CD4-positive, alpha-beta T cell treated with Interleukin-17A for 1 hour (primary cell): ENCODE results near the gene SUB1.
"Not testable (repeated sequence)": the region's sequence is repeated elsewhere in the genome, so short reads cannot be mapped to it uniquely, and the experiment has no call there.

ENCODE experiments used
- DNase-seq: peaks from one replicate; pipeline ENCODE4 v3.0.0-alpha.2; 2020

SUB1 gene

DNA sequence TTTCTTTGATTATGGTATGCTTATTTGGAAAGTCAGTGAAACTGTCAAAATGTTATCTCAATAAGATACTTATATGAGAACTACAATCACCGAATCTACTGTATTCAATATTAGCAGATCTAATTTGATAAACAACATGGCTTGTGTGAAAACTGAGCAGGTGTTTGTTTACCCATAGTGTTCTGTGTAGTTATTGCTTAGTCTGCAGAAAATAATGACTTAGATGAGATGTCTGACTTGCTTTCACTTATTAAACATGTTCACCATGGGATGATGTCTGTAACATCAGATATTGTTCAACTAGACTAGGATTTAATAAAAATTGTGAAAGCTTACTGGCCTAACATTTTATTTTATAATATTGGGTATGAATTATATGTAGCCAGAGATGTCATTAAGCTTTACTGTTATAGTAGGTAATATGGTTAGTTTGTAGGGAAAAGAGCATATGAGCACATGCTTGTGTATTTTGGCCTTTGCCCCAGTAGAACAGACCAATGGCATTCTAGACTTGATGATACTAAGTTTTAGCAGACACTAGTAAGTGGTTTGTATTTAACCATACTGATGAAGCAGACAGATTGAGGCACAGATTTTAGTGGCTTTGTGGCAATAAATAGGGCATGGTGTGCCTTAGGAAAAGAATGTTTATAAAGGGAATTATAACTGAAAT is 16.4 kb downstream of the SUB1 start:
- no peak for DNase-seq

GRCh38 chr5:32602906-32603305 is 17.5 kb downstream of the SUB1 start:
- DNase-seq: no peak

DNA sequence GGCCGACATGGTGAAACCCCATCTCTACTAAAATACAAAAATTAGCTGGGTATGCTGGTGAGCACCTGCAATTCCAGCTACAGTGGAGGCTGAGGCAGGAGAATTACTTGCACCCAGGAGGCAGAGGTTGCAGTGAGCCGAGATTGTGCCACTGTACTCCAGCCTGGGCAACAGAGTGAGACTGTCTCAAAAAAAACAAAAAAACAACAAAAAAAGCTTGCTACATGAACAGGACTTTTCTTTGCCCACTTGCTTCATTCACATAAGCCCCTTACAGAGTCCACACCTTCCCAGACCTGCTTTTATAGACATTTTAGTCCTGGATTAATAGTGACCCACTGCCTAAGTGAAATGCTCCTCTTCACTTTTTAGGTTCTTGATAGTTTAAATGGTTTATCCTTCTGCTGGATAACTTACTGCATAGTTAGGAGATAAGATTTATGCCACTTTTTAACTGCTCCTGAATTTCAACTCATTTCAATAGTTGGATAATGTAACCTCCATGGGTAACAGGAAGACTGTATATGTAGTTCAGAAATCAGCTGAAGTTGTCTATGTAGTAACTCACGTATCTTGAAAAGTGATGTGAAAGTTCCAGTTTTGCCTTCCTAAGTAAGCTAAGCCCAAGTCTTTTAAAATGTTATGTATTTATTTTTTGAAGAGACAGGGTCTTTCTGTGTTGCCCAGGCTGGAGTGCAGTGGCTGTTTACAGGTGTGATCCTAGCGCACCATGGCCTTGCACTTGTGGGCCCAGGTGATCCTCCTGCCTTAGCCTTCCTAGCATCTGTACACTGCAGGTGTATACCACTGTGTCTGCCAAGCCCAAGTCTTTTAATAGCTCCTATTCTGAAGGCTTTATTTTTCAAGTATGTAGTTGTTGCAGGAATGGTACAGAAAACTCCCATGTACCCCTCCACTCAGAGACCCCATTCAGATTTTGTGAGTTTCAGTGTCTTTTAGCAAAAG is 19.7 kb downstream of the SUB1 start:
- no peak for DNase-seq

GRCh38 chr5:32605766-32606152 is 20.4 kb downstream of the SUB1 start:
- DNase-seq: no peak

DNA sequence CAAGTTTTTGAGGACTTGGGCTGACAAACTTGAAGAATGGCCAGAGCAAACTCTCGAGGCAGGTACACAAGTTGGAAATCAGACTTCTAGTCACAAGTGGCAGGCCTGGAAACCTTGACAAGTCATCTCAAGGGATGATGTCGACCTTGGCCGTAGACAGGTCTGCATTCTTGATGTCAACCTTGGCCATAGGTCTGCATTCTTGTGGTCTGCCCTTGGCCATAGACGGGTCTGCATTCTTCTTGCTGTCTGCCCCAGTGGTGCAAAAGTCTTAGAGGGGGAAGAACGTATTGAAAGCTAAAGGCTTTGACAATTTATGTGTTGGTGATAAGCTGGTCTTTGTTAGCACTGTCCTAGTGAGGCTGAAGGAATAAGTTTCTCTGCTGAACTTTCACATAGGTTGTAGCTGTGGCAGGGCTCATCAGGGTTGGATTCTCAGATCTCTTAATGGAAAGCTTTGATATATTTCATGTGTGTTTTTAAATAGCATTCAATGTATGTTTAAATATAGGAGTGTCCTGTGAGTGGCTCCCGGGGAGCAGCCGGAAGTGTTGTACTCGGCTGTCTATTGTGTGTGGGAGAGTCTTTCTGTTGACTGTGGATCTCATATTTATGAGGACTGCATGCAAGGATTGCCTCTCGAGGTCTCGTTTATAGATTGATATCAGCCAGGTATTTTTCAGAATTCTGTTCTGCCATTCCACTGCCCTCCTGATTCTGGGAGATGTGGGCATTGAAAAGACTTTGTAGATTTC is 27.0 kb downstream of the SUB1 start:
- no peak for DNase-seq

GRCh38 chr5:32613050-32613672 is 27.8 kb downstream of the SUB1 start:
- peak; percentile 87 for DNase-seq

DNA sequence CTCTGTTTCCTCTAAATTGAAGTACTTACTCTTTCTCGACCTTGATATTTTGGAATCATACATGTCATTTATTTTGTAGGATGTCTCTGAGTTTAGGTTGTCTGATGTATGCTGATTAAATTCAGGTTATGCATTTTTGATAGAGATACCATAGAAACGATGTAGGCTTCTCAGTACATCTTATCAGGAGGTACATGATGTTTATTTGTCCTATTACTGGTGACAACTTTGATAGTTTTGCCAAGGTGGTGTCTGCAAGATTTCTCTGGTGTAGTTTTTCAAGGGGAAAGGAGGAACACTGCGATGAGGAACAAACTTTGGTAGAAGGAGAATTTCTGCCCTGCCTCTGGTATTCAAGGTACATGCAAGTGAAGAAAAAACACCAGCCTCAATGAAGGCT is 29.9 kb downstream of the SUB1 start:
- DNase-seq: no peak

- no peak for DNase-seq
These were observed 33.6 kb downstream of the SUB1 start for GRCh38 chr5:32618962-32619361.

- no peak for DNase-seq
These were observed 35.9 kb downstream of the SUB1 start for GRCh38 chr5:32621256-32621655.

- DNase-seq: no peak
These were observed 39.7 kb downstream of the SUB1 start for GRCh38 chr5:32625106-32625505.

DNA sequence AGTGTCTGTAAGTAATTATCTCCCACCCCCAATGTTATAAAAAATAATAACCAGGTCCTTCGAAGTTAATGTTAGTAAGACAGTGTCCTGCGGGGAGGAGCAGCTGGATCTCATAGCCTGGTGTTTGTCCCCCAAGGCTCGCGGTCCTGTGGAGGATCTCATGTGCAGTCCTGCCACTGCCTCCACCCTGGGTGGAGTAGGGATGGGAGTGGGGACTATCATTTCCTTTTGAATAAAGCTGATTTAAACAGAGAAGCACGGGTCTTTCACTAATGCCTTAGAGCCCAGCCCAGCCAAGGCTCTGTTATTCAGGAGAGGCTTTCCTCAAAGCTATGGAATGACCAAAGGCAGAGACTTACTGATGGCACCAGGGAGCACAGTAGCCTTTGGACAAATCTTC is 40.2 kb downstream of the SUB1 start:
- no peak for DNase-seq

GRCh38 chr5:32627219-32627870 is 42.0 kb downstream of the SUB1 start:
- DNase-seq: no peak

DNA sequence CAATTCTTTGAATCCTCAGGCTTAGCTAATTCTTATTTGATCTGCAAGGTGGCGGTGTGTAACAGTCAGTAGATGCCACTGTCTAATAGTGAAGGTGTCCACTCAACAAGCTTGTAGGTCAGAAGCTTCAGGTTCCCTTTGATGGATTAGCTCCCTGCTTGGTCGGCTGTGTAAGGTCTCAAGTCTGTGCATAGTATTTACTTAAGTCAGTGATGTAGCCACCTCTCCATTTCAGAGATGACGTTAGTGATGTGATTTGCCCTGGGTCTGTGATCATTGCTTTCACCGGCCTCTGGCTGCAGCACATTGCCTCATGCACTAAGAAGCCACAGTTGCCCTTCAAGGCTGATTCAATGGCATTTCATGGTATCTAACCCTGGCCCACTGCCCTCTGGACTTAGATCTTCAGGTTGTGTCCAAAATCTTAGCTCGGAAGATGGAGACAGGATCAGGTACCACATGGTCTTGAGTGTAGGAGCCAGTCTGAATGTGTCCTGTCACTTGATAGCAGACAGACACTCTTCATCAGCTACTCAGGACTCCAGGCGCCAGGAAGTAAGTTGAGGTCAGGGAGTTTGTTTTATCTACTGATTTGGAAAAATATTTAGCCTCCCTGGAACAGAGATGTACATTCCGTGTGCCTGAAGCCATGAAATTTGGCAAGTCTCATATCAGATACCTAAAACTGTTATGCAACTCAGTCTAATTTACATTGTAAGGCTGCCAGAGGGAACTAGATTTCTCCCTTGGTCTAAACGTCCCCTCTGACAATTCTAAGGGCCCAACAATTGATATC is 42.9 kb downstream of the SUB1 start:
- DNase-seq: no peak

GRCh38 chr5:32630867-32631491 is 45.6 kb downstream of the SUB1 start:
- DNase-seq: no peak

- DNase-seq: not testable (repeated sequence)
These were observed 47.7 kb downstream of the SUB1 start for GRCh38 chr5:32633017-32633416.

- DNase-seq: no peak
These were observed 53.0 kb downstream of the SUB1 start for GRCh38 chr5:32638309-32638708.

DNA sequence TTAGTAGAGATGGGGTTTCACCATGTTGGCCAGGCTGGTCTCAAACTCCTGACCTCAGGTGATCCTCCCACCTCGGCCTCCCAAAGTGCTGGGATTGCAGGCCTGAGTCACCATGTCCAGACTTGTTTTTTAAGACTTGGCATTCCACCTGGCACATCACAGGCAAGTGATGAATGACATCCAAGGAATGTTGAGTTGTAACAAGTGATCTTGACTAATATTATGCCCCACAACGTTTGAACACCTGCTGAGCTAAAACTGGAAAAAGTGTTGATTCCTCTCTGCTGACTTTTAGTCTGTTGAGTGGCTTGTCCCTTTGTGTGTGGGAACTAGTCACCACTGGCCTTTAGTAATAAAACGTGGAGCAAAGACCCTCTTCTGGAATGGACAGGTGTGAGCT is 54.6 kb downstream of the SUB1 start:
- DNase-seq: no peak

DNA sequence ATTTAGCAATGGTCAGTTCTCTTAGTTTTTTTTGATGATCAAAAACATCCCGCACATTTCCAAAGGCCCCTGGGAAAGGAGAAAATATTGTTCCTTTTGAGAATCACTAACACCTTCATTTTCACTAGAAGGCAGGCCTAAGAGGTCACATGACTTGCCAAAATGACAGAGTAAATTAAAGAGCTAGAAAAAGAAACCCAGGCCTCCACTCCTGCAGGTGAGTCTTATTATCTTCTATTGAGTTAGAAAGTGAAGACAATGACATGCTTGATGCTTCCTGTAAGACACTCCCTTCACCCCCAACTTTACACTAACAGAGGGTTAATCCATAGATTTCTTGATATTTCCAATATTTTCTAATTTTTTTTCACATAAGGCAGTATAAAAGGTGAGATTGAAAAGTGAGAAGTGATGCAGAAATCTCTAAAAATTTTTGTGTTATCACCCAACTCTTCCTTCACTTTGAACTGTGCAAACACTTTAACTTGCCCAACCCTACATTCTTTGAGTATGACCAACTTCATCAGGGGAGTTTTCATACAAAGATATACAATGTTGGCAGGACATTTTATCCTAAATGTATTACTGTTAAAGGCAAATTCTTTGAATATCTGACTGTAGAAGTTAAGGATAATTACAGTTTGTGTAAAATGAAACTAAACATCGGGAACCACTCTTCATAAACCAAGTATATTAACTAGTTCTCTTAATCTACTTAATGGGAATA is 57.1 kb downstream of the SUB1 start:
- no peak for DNase-seq

DNA sequence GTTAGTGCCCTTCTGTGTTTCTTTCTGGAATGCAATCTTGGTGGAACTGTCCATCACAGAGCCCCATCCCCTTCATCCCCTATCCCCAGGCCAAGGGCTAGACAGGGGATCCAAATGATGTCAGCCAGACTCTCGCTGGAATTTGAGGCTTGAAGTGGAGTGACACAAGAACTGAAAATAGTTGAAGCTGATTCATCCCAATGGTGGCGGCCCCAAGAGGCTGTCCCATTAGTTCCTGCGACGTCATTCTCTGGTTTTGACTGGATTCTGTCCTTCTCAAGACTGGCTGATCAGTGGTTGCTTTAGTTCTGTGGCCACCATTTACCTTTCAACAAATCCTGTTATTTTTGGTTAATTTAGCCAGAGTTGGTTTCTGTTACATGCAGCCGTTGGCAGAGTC is 59.9 kb downstream of the SUB1 start:
- DNase-seq: no peak
